22Rv1 (cell line): Measurements from ENCODE around the gene HMG20B.

ENCODE experiments used
- ZFX ChIP-seq: fragments of 450-650 bp; IDR thresholded peaks from 2 replicates; pipeline ENCODE4 v1.6.1; 2017; ENCODE audit warnings: antibody characterized with exemption, borderline replicate concordance
- TF ChIP-seq, protein P1 (sequence below): fragments of 450-650 bp; IDR thresholded peaks from 2 replicates; pipeline ENCODE4 v1.5.1; 2017; ENCODE audit warnings: mild to moderate bottlenecking

DNA sequence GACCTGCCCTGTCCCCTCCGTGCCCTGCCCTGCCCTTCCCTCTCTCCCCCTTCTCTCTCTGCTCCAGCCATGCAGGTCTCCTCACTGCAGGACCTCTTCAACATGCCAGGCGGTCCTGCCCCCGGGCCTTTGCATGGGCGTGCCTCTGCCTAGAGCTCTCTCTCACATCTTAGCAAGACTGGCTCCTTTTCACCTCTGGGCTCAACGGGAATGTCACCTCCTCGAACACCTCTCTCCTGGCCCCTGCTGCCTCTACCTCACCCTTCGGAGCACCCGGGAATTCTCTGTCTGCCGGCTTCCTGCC is 21.0 kb upstream of the HMG20B start:
- TF ChIP-seq, protein P1, sequence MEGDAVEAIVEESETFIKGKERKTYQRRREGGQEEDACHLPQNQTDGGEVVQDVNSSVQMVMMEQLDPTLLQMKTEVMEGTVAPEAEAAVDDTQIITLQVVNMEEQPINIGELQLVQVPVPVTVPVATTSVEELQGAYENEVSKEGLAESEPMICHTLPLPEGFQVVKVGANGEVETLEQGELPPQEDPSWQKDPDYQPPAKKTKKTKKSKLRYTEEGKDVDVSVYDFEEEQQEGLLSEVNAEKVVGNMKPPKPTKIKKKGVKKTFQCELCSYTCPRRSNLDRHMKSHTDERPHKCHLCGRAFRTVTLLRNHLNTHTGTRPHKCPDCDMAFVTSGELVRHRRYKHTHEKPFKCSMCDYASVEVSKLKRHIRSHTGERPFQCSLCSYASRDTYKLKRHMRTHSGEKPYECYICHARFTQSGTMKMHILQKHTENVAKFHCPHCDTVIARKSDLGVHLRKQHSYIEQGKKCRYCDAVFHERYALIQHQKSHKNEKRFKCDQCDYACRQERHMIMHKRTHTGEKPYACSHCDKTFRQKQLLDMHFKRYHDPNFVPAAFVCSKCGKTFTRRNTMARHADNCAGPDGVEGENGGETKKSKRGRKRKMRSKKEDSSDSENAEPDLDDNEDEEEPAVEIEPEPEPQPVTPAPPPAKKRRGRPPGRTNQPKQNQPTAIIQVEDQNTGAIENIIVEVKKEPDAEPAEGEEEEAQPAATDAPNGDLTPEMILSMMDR, result no peak
- no peak for TF ChIP-seq ZFX
